ENCODE measurements around the gene IFI16. TPM values are rescaled to one million over a fixed set of nuclear protein-coding genes. Genes with fewer than 3 reads are reported as not detected.

The IFI16 gene
- polyA plus RNA-seq, 1 experiment = 81.8 TPM

GRCh38 chr1:159084867-159085266 lies 75.2 kb downstream of the IFI16 start:
- Histone ChIP-seq H3K4me3 (ENCODE audit: low read depth, low read length) (no peak overlapping the region), H3K27me3 (ENCODE audit: control insufficient read depth, insufficient read depth, low read length) (peaks cover 2% of the 10 kb centered on the region; the same call in 1 of the 2 replicates), H3K36me3 (ENCODE audit: control insufficient read depth, insufficient read depth, low read length) (no peaks in the 10 kb centered on the region)
- TF ChIP-seq CTCF (IDR thresholded peaks at IDR 0.05; ENCODE audit: insufficient read depth, low read depth, low read length) = no peak
- no peak for DNase-seq (ENCODE audit: low read depth)
- POLR2A ChIA-PET = no interaction called here
- CTCF ChIA-PET = interaction anchor here (1.3 to 1.9 kb wide), 2 partner anchors 9 to 13 kb away, joined by 4 to 6 read pairs; partner anchors contain the start of gene AIM2

DNA sequence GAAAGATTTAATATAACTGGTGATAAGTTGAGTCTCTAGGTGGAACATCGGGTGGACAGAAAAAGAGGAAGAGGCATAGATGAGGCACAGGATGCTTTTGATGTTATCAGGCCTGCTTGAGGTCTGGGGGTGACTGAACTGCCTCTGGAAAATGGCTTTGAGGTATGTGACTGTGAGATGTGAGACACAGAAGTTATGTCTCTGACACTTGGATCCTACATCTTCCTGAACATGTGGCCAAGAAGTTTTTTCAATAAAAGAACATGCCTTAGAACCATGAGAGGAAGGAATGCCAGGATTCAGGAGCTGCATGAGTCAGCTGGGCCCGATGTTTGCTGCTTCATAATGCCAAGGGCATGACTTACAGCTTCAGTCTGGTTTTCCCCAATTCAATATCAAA lies 78.3 kb downstream of the IFI16 start:
- Histone ChIP-seq H3K27me3 (ENCODE audit: control insufficient read depth, insufficient read depth, low read length) (no peaks in the 10 kb centered on the region), H3K36me3 (ENCODE audit: control insufficient read depth, insufficient read depth, low read length) (no peaks in the 10 kb centered on the region), H3K4me3 (ENCODE audit: low read depth, low read length) (no peak overlapping the region)
- ChIA-PET POLR2A (no interaction called here), CTCF (interaction anchor here (0.7 to 2.1 kb wide), 4 partner anchors 9 to 590 kb away, joined by 3 to 6 read pairs (median 3); no protein-coding TSS in a partner anchor)
- no peak for TF ChIP-seq CTCF (IDR thresholded peaks at IDR 0.05; ENCODE audit: insufficient read depth, low read depth, low read length)
- peak; percentile 65 for DNase-seq (ENCODE audit: low read depth)

- no peak overlapping the region for H3K4me3 ChIP-seq (ENCODE audit: low read depth, low read length)
- DNase-seq (ENCODE audit: low read depth) = no peak
- TF ChIP-seq CTCF (IDR thresholded peaks at IDR 0.05; ENCODE audit: insufficient read depth, low read depth, low read length) = no peak
- ChIA-PET POLR2A (interaction anchor here (0.6 kb wide), 1 partner anchor 78 kb away, joined by 4 read pairs; no protein-coding TSS in a partner anchor), CTCF (interaction anchor here (0.8 to 2.1 kb wide), 4 partner anchors 9 to 591 kb away, joined by 3 to 6 read pairs (median 3); no protein-coding TSS in a partner anchor)
- no peaks in the 10 kb centered on the region for H3K36me3 ChIP-seq (ENCODE audit: control insufficient read depth, insufficient read depth, low read length)
- no peaks in the 10 kb centered on the region for H3K27me3 ChIP-seq (ENCODE audit: control insufficient read depth, insufficient read depth, low read length)
These were observed 79.0 kb downstream of the IFI16 start for GRCh38 chr1:159088546-159089183.

- TF ChIP-seq CTCF (IDR thresholded peaks at IDR 0.05; ENCODE audit: insufficient read depth, low read depth, low read length) = peak; percentile 37
- no peak for DNase-seq (ENCODE audit: low read depth)
- H3K4me3 ChIP-seq (ENCODE audit: low read depth, low read length) = no peak overlapping the region
- CTCF ChIA-PET = interaction anchor here (0.9 to 2.1 kb wide), 4 partner anchors 13 to 592 kb away, joined by 3 to 6 read pairs (median 3); partner anchors contain the start of gene AIM2
- no peaks in the 10 kb centered on the region for H3K27me3 ChIP-seq (ENCODE audit: control insufficient read depth, insufficient read depth, low read length)
- POLR2A ChIA-PET = interaction anchor here (0.6 kb wide), 1 partner anchor 79 kb away, joined by 4 read pairs; no protein-coding TSS in a partner anchor
- no peaks in the 10 kb centered on the region for H3K36me3 ChIP-seq (ENCODE audit: control insufficient read depth, insufficient read depth, low read length)
These were observed 79.6 kb downstream of the IFI16 start for GRCh38 chr1:159089184-159089791.

Measured in BJ (cell line).